ENCODE results near the gene TNFSF9. TPM values are rescaled to one million over a fixed set of nuclear protein-coding genes. Genes with fewer than 3 reads are reported as not detected.
A peak's percentile ranks its signal among the peaks of the same experiment; 100 is the strongest.

The TNFSF9 gene
- total RNA-seq, 2 experiments from 2014 or later: 1.5 to 1.8 TPM

DNA sequence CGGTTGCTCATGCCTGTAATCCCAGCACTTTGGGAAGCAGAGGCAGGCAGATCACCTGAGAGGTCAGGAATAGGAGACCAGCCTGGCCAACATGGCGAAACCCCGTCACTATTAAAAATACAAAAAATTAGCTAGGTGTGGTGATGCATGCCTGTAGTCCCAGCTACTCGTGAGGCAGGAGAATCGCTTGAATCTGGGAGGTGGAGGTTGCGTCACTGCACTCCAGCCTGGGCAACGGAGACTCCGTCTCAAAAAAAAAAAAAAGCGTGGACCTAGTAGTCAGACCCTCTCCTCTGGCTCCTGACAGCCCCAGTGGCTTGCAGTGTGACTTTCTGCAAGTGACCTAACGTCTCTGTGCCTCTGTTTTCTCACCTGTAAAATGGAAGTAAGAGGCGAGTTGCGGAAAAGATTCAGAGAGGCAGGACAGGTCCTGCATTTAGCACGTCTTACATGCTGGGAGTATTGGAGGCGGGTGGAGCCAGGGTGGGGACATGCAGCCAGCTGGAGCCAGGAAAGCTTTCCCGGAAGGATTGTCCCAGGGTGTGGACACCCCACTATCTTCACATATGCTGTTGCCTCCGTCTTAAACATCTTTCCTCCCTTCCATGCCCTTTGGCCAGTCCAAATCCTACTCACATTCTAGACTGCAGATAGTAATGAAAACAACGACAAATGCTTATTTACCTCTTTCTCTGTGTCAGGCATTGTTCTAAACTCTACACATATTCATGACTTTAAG lies 31.6 kb upstream of the TNFSF9 start:
- peaks cover 16% of the 10 kb centered on the region for H3K27me3 Mint-ChIP-seq
- intact Hi-C loops (cut with DNase I, micrococcal nuclease): no loop called here
- Histone ChIP-seq H3K4me1 (ENCODE audit: insufficient read depth, low read length) (peaks cover 18% of the 10 kb centered on the region), H3K36me3 (ENCODE audit: insufficient read depth, low read length) (no peaks in the 10 kb centered on the region), H3K4me3 (ENCODE audit: low read length) (no peak overlapping the region), H3K27me3 (ENCODE audit: control insufficient read depth in 1 of 2, insufficient read depth in 2 of 2, low read length in 2 of 2) (peaks cover 13 to 21% of the 10 kb centered on the region in 2 experiments), H3K27ac (ENCODE audit: low read depth in 1 of 2, low read length in 2 of 2) (no peak overlapping the region), H3K9me3 (ENCODE audit: control insufficient read depth in 1 of 2, insufficient read depth in 1 of 2, low read length in 2 of 2) (no peaks in the 10 kb centered on the region)
- TF ChIP-seq, protein P1, sequence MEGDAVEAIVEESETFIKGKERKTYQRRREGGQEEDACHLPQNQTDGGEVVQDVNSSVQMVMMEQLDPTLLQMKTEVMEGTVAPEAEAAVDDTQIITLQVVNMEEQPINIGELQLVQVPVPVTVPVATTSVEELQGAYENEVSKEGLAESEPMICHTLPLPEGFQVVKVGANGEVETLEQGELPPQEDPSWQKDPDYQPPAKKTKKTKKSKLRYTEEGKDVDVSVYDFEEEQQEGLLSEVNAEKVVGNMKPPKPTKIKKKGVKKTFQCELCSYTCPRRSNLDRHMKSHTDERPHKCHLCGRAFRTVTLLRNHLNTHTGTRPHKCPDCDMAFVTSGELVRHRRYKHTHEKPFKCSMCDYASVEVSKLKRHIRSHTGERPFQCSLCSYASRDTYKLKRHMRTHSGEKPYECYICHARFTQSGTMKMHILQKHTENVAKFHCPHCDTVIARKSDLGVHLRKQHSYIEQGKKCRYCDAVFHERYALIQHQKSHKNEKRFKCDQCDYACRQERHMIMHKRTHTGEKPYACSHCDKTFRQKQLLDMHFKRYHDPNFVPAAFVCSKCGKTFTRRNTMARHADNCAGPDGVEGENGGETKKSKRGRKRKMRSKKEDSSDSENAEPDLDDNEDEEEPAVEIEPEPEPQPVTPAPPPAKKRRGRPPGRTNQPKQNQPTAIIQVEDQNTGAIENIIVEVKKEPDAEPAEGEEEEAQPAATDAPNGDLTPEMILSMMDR (IDR thresholded peaks at IDR 0.05): no peak
- no peaks in the 10 kb centered on the region for H3K36me3 Mint-ChIP-seq (ENCODE audit: low read depth)
- no peak for ATAC-seq (ENCODE audit: poor library complexity)
- no peaks in the 10 kb centered on the region for H3K9me3 Mint-ChIP-seq
- peaks cover 9% of the 10 kb centered on the region for H3K4me1 Mint-ChIP-seq (ENCODE audit: low read depth)
- POLR2A ChIA-PET: no interaction called here
- DNase-seq: no peak
- H3K27ac Mint-ChIP-seq: no peak overlapping the region
- CTCF ChIA-PET: no interaction called here
- no peak overlapping the region for H3K4me3 Mint-ChIP-seq

DNA sequence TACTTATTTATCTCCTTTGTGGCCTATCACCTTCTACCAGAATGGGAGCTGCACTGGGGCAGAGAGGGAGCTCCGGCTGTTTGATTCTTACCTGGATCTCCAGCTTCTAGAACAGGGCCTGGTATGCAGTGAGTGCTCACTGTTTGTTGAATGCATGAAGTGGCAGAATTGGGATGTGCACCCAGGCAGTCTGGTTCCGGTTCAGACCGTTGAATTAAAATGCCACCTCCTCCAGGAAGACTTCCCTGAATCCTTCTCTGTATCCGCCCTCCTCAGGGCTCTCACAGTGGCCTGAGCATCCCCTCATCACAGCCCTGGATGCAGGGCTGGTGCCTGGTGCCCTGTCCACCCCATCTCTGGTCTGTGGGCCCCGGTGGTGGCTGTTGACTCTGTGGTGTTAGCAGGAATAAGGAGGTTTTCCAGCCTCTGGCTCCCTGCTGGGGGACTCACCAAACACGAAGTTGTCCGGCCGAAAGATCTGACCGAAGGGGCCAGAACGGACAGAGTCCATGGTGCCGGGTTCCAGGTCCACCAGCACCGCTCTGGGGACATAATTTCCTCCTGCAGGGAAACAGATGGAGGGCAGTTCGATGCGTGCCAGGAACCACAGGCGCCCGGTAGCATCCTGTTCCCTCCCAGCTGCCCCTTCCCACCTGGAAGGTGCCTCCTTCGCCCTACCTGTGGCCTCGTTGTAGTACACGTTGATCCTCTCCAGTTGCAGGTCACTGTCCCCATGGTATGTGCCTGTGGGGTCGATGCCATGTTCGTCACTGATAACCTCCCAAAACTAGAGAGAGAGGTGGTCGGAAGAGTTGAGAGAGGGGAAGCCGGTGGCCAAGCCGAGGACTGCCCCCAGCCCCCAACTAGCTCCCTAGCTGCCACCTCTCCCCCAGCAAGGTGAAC lies 29.7 kb upstream of the TNFSF9 start:
- Histone ChIP-seq H3K4me1 (ENCODE audit: insufficient read depth, low read length) (peaks cover 24% of the 10 kb centered on the region), H3K27ac (ENCODE audit: low read depth in 1 of 2, low read length in 2 of 2) (no peak overlapping the region), H3K36me3 (ENCODE audit: insufficient read depth, low read length) (no peaks in the 10 kb centered on the region), H3K27me3 (ENCODE audit: control insufficient read depth in 1 of 2, insufficient read depth in 2 of 2, low read length in 2 of 2) (peaks cover 13 to 21% of the 10 kb centered on the region in 2 experiments), H3K4me3 (ENCODE audit: low read length) (no peak overlapping the region), H3K9me3 (ENCODE audit: control insufficient read depth in 1 of 2, insufficient read depth in 1 of 2, low read length in 2 of 2) (no peaks in the 10 kb centered on the region)
- Mint-ChIP-seq H3K4me1 (ENCODE audit: low read depth) (peaks cover 15% of the 10 kb centered on the region), H3K27ac (no peak overlapping the region), H3K9me3 (no peaks in the 10 kb centered on the region), H3K27me3 (peaks cover 23% of the 10 kb centered on the region), H3K4me3 (peak overlapping the region; percentile 93), H3K36me3 (ENCODE audit: low read depth) (no peaks in the 10 kb centered on the region)
- TF ChIP-seq, protein P1 (IDR thresholded peaks at IDR 0.05): no peak
- no peak for ATAC-seq (ENCODE audit: poor library complexity)
- CTCF ChIA-PET: no interaction called here
- no peak for DNase-seq
- POLR2A ChIA-PET: no interaction called here
- intact Hi-C loops (cut with DNase I, micrococcal nuclease): loop anchor here (2.0 to 10.0 kb wide), 5 partner anchors 22 to 219 kb away; partner anchors contain the start of genes CRB3 (in 1 of the 2) and GTF2F1 (in 1 of the 2)

DNA sequence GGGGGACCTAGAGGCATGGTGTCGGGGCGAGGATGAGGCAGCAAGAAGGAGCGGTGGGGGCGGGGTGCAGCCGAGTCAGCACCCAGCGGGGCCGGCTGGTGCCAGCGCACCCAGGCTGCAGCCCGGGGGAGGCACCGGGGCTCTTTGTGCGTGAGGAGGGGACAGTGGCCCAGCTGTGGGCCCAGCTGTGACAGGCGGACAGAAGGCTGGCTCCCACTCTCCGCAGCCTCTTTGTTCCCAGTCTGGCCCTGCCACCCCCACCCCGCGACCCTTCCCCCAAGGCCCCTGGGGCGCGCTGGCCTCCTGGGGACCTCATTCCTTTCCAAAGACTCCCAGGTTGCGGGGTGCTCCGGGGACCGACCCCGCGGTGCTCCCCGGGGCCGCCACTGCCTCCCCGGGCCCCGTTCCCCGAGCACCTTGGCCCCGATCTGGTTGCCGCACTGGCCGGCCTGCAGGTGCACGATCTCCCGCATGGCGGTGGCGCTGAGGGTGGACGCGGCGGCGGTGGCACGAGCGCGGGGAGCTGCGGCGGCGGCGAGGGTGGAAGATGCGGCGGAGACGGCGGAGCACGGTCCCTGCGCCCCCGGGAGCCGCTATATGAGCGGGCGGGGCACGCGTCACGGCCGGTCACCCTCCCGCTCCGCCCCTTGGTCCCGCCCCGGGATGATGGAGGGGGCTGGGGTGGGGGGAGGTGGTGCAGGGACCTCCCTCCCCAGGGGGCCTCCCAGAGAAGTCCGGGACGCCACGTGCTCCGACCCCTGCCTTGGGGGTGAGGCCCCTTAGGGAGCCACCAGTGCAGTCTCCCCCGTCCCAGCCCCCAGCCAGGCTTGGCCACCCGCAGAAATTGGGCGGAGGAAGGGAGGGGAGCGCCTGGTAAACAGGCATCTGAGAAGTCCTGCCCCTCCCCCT lies 28.8 kb upstream of the TNFSF9 start, which contains the start of gene TUBB4A:
Gene TUBB4A, minus strand, starts transcription at position 570 of the 909 bp plus-strand sequence. Its CDS starts 97 bp downstream, at position 473.
- intact Hi-C loops (cut with DNase I, micrococcal nuclease): loop anchor here (2.0 to 10.0 kb wide), 5 partner anchors 23 to 220 kb away; partner anchors contain the start of genes CRB3 (in 1 of the 2) and GTF2F1 (in 1 of the 2)
- no peak within 1 kb of the TSS for H3K27ac Mint-ChIP-seq

More for the DNA sequence above, 28.8 kb upstream of the TNFSF9 start, which contains the start of gene TUBB4A:
- CTCF ChIA-PET: no interaction called here
- H3K36me3 ChIP-seq (ENCODE audit: insufficient read depth, low read length): no peaks in the 10 kb centered on the region
- POLR2A ChIA-PET: no interaction called here
- Mint-ChIP-seq H3K4me1 (ENCODE audit: low read depth) (peaks cover 15% of the 10 kb centered on the region), H3K4me3 (peak within 1 kb of the TSS; percentile 93), H3K36me3 (ENCODE audit: low read depth) (no peaks in the 10 kb centered on the region), H3K27me3 (peaks cover 23% of the 10 kb centered on the region), H3K9me3 (no peaks in the 10 kb centered on the region)
- ATAC-seq (ENCODE audit: poor library complexity): peak; percentile 28
- peaks cover 24% of the 10 kb centered on the region for H3K4me1 ChIP-seq (ENCODE audit: insufficient read depth, low read length)
- H3K4me3 ChIP-seq (ENCODE audit: low read length): peak within 1 kb of the TSS; percentile 47
- no peaks in the 10 kb centered on the region for H3K9me3 ChIP-seq (ENCODE audit: control insufficient read depth in 1 of 2, insufficient read depth in 1 of 2, low read length in 2 of 2)
- peaks cover 13 to 21% of the 10 kb centered on the region in 2 experiments for H3K27me3 ChIP-seq (ENCODE audit: control insufficient read depth in 1 of 2, insufficient read depth in 2 of 2, low read length in 2 of 2)
- H3K27ac ChIP-seq (ENCODE audit: low read depth in 1 of 2, low read length in 2 of 2): no peak within 1 kb of the TSS
- peak in 9 of 14 experiments; percentile 31 to 55 (median 48) for DNase-seq
- TF ChIP-seq, protein P1 (IDR thresholded peaks at IDR 0.05): peak; percentile 9
